ENCODE results near the gene MMP1.

Gene MMP1

DNA sequence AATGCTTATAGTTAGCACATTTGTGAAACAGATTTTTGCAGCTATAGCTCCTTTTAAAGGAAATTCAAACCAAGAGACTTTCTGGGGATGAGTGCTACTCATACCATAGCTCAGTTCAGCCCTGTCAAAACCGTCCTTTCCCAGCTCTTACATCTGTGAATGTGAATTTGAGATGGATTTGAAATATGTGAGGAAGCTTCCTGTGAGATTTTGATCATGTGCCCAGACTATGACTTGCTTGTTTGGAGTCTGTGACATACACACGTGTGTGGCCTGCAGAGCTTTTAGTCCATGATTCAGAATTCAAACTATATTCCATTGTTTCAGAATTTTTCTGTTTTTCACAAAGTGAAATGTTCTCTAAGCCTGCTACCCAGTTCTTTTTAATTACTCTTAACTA lies 4.4 kb upstream of the MMP1 start:
- Histone ChIP-seq H3K27me3 (ENCODE audit: low read depth, low read length) (no peaks in the 10 kb centered on the region), H3K27ac (ENCODE audit: low read length) (no peak overlapping the region), H3K9me3 (ENCODE audit: control insufficient read depth in 1 of 2, low read length in 2 of 2) (no peaks in the 10 kb centered on the region), H3K4me3 (ENCODE audit: low read depth in 1 of 2, low read length in 2 of 2) (no peak overlapping the region), H3K36me3 (ENCODE audit: control insufficient read depth in 1 of 2, insufficient read depth in 2 of 2, low read length in 2 of 2) (no peaks in the 10 kb centered on the region), H3K4me1 (ENCODE audit: control insufficient read depth in 1 of 2, insufficient read depth in 2 of 2, low read length in 2 of 2) (no peaks in the 10 kb centered on the region)

DNA sequence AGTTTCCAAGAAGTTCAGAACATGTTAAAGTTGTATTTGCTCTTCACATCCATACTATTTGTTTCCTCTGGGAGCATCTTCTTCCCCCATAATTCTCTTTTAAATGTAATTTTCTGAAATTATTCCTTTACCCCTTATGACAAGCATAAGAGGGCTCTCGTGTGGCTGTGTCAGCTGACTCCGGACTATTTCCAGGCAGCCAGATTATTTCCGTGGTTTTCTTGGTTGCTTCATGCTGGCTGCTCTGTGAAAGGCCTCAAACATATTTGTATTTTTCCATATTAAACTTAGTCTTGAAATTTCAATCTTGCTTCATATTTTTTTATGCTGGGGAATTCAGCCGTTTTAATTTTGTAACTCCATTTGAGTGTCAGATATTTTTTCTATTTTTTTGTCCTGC lies 2.8 kb upstream of the MMP1 start:
- H3K36me3 ChIP-seq (ENCODE audit: control insufficient read depth in 1 of 2, insufficient read depth in 2 of 2, low read length in 2 of 2), result no peaks in the 10 kb centered on the region
- H3K27me3 ChIP-seq (ENCODE audit: low read depth, low read length), result no peaks in the 10 kb centered on the region
- no peaks in the 10 kb centered on the region for H3K4me1 ChIP-seq (ENCODE audit: control insufficient read depth in 1 of 2, insufficient read depth in 2 of 2, low read length in 2 of 2)
- no peak overlapping the region for H3K27ac ChIP-seq (ENCODE audit: low read length)
- no peak overlapping the region for H3K4me3 ChIP-seq (ENCODE audit: low read depth in 1 of 2, low read length in 2 of 2)
- H3K9me3 ChIP-seq (ENCODE audit: control insufficient read depth in 1 of 2, low read length in 2 of 2), result no peaks in the 10 kb centered on the region

DNA sequence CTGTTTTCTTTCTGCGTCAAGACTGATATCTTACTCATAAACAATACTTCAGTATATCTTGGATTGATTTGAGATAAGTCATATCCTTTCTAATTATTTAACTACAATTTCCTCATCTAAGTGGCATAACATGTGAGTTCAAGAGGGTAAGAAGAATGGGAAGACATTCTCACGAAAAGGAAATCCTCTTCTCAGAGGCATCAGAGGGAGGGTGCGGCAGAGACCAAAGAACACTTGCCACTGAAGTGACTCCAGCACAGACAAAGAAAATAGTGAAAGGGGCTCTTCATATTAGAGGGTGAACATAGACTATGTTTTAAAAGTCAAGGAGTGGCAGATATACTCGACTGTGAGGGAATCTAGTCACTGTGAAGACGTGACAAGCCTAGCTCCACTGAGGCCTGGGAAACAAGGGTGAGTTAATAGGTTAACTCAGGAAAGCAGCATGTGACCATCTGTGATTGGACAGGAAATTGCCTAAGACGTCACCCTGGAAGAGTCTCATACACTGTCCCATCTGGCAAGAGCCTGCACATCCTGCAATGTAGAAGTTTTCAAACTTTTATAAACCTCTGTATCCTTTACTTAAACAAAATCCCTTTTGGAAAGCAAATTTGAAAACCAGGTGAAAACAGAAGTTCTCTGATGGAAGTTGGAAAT lies 1.9 kb upstream of the MMP1 start:
- Histone ChIP-seq H3K27me3 (ENCODE audit: low read depth, low read length) (no peaks in the 10 kb centered on the region), H3K4me1 (ENCODE audit: control insufficient read depth in 1 of 2, insufficient read depth in 2 of 2, low read length in 2 of 2) (no peaks in the 10 kb centered on the region), H3K27ac (ENCODE audit: low read length) (no peak overlapping the region), H3K4me3 (ENCODE audit: low read depth in 1 of 2, low read length in 2 of 2) (no peak overlapping the region), H3K9me3 (ENCODE audit: control insufficient read depth in 1 of 2, low read length in 2 of 2) (no peaks in the 10 kb centered on the region), H3K36me3 (ENCODE audit: control insufficient read depth in 1 of 2, insufficient read depth in 2 of 2, low read length in 2 of 2) (no peaks in the 10 kb centered on the region)

DNA sequence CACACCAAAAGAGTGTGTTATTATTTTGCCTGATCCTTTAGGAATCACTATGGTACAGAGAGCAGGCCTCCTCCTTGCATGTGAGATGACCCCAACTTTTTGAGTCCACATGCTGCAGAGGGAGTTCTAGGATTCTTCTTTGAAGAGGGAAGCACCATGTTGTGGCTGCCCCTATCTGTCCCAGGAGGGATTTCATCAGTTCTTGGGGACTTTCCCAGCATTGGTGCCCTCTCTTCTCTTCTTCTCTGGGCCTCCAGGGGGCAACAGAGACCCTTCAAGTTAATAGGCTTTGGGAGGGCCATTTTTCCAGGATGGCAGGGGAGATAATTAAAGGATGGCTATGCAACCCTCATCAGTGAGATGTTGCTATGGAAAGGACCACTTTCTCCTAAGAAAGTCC lies 3.6 kb downstream of the MMP1 start:
- Histone ChIP-seq H3K27ac (ENCODE audit: low read length) (no peak overlapping the region), H3K4me1 (ENCODE audit: control insufficient read depth in 1 of 2, insufficient read depth in 2 of 2, low read length in 2 of 2) (no peaks in the 10 kb centered on the region), H3K27me3 (ENCODE audit: low read depth, low read length) (no peaks in the 10 kb centered on the region), H3K4me3 (ENCODE audit: low read depth in 1 of 2, low read length in 2 of 2) (no peak overlapping the region), H3K36me3 (ENCODE audit: control insufficient read depth in 1 of 2, insufficient read depth in 2 of 2, low read length in 2 of 2) (no peaks in the 10 kb centered on the region), H3K9me3 (ENCODE audit: control insufficient read depth in 1 of 2, low read length in 2 of 2) (no peaks in the 10 kb centered on the region)

DNA sequence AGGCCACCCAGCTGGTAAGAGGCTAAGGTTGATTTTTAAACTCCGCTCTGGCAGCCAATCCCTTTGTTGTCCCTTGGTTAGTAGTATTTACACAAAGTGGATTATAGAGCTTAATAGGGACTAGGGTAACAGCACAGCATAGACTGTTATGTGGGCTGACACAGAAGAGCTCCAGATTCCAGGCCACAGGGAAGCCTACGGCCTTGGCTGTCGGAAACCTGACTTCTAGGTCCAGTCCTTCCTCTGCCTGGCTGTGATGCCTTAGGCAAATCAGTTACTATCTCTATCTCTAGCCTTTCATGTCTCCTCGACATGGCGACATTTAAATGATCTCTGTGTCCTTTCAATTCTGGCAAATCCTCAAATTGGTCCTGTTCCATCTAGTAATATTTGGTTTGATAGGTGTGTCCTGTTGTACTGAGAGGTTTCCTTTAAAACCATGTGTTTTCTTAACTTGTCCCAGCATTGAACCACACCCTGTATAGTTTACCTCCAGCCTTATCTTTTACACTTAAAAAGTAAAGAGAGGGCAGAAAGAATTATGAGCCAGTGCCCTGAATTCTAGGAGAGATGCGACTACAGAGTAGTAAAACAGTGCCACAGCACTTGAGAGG lies 4.2 kb downstream of the MMP1 start:
- H3K4me1 ChIP-seq (ENCODE audit: control insufficient read depth in 1 of 2, insufficient read depth in 2 of 2, low read length in 2 of 2), result no peaks in the 10 kb centered on the region
- no peak overlapping the region for H3K4me3 ChIP-seq (ENCODE audit: low read depth in 1 of 2, low read length in 2 of 2)
- no peaks in the 10 kb centered on the region for H3K9me3 ChIP-seq (ENCODE audit: control insufficient read depth in 1 of 2, low read length in 2 of 2)
- no peak overlapping the region for H3K27ac ChIP-seq (ENCODE audit: low read length)
- no peaks in the 10 kb centered on the region for H3K27me3 ChIP-seq (ENCODE audit: low read depth, low read length)
- H3K36me3 ChIP-seq (ENCODE audit: control insufficient read depth in 1 of 2, insufficient read depth in 2 of 2, low read length in 2 of 2), result no peaks in the 10 kb centered on the region

DNA sequence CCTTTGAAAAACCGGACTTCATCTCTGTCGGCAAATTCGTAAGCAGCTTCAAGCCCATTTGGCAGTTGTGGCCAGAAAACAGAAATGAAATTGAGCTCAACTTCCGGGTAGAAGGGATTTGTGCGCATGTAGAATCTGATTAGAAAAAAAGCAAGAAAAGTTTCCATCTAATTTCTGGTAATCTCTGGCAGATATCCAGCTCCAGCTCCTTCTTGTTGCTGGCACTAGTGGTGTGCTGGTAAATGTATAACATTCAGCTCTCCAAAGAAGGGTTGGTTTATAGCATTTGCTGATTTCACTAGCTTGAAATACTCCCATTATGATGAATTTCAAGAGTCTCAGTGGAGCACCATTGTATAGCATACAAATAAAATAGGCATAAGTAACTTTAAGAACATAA lies 5.4 kb downstream of the MMP1 start:
- H3K27me3 ChIP-seq (ENCODE audit: low read depth, low read length), result no peaks in the 10 kb centered on the region
- no peak overlapping the region for H3K27ac ChIP-seq (ENCODE audit: low read length)
- H3K36me3 ChIP-seq (ENCODE audit: control insufficient read depth in 1 of 2, insufficient read depth in 2 of 2, low read length in 2 of 2), result no peaks in the 10 kb centered on the region
- H3K4me1 ChIP-seq (ENCODE audit: control insufficient read depth in 1 of 2, insufficient read depth in 2 of 2, low read length in 2 of 2), result no peaks in the 10 kb centered on the region
- H3K4me3 ChIP-seq (ENCODE audit: low read depth in 1 of 2, low read length in 2 of 2), result no peak overlapping the region
- no peaks in the 10 kb centered on the region for H3K9me3 ChIP-seq (ENCODE audit: control insufficient read depth in 1 of 2, low read length in 2 of 2)

DNA sequence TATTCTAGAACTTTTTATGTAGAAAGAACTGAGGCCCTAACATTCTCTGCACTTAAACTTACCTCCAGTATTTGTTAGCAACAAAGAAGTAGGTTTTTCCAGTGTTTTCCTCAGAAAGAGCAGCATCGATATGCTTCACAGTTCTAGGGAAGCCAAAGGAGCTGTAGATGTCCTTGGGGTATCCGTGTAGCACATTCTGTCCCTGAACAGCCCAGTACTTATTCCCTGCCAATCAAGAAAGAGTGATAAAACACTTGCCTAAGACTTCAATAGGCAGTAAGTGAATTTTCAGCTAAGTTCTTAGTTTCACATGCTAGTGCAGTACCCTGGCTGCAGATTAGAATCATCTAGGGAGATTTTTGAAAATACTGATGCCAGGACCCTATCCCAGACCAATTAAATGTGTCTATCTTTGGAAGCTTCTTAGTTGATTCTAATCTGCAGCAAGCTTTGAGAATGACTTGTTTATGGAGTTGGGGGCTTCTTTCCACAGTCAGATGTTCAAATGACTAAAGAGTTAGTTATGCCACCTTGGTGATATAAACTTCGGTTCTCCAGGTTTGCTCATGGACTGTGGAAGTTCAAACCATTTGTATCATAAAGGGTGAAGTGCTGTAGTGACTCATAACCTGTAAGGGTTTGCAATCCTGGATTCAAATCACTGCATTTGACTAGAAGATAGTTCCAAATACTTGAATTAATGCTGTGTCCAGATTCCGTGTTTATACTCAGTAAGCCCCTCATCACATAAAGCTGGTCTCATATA lies 6.5 kb downstream of the MMP1 start:
- Histone ChIP-seq H3K9me3 (ENCODE audit: control insufficient read depth in 1 of 2, low read length in 2 of 2) (no peaks in the 10 kb centered on the region), H3K36me3 (ENCODE audit: control insufficient read depth in 1 of 2, insufficient read depth in 2 of 2, low read length in 2 of 2) (no peaks in the 10 kb centered on the region), H3K4me1 (ENCODE audit: control insufficient read depth in 1 of 2, insufficient read depth in 2 of 2, low read length in 2 of 2) (no peaks in the 10 kb centered on the region), H3K27me3 (ENCODE audit: low read depth, low read length) (no peaks in the 10 kb centered on the region), H3K27ac (ENCODE audit: low read length) (no peak overlapping the region), H3K4me3 (ENCODE audit: low read depth in 1 of 2, low read length in 2 of 2) (no peak overlapping the region)

DNA sequence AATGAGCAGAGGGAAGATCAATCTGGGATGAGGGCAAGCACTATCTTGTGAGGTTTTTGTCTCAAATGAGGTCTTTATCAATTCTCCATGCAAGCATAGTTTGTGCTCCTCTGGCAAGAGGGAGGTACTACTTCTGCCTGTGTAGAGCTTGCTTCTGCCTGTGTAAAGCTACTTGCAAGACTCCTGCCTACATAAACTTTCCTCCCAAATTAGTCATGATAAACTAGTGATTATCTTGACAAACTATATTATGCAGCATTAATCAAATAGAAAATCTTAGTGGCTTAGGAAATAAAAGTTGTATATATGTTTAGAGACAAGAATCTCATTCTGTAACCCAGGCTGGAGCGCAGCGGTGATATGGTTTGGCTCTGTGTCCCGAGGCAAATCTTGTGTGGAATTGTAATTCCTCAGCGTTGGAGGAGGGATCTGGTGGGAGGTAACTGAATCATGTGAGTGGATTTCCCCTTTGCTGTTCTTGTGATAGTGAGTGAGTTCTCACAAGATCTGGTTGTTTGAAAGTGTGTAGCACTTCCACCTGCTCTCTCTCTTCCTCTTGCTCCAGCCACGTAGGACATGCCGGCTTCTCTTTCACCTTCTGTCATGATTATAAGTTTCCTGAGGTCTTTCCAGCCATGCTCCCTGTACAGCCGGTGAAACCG lies 9.5 kb downstream of the MMP1 start:
- H3K9me3 ChIP-seq (ENCODE audit: control insufficient read depth in 1 of 2, low read length in 2 of 2), result no peaks in the 10 kb centered on the region
- no peak overlapping the region for H3K4me3 ChIP-seq (ENCODE audit: low read depth in 1 of 2, low read length in 2 of 2)
- no peaks in the 10 kb centered on the region for H3K27me3 ChIP-seq (ENCODE audit: low read depth, low read length)
- no peaks in the 10 kb centered on the region for H3K36me3 ChIP-seq (ENCODE audit: control insufficient read depth in 1 of 2, insufficient read depth in 2 of 2, low read length in 2 of 2)
- no peak overlapping the region for H3K27ac ChIP-seq (ENCODE audit: low read length)
- H3K4me1 ChIP-seq (ENCODE audit: control insufficient read depth in 1 of 2, insufficient read depth in 2 of 2, low read length in 2 of 2), result no peaks in the 10 kb centered on the region

DNA sequence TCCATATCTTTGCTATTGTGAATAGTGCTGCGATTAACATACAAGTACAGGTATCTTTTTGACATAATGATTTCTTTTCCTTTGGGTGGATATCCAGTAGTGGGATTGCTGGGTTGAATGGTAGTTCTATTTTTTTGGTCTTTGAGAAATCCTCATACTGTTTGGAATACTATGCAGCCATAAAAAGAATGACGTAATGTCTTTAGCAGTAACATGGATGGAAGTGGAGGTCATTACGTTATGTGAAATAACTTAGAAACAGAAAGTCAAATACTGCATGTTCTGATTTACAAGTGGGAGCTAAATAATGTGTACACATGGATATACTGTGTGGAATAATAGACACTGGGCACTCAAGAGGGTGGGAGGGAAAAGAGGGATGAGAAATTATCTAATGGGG lies 13.6 kb downstream of the MMP1 start:
- no peak overlapping the region for H3K27ac ChIP-seq (ENCODE audit: low read length)
- no peaks in the 10 kb centered on the region for H3K36me3 ChIP-seq (ENCODE audit: control insufficient read depth in 1 of 2, insufficient read depth in 2 of 2, low read length in 2 of 2)
- H3K4me1 ChIP-seq (ENCODE audit: control insufficient read depth in 1 of 2, insufficient read depth in 2 of 2, low read length in 2 of 2), result peaks cover 0 to 5% of the 10 kb centered on the region in 2 donors
- no peaks in the 10 kb centered on the region for H3K9me3 ChIP-seq (ENCODE audit: control insufficient read depth in 1 of 2, low read length in 2 of 2)
- H3K4me3 ChIP-seq (ENCODE audit: low read depth in 1 of 2, low read length in 2 of 2), result no peak overlapping the region
- no peaks in the 10 kb centered on the region for H3K27me3 ChIP-seq (ENCODE audit: low read depth, low read length)

DNA sequence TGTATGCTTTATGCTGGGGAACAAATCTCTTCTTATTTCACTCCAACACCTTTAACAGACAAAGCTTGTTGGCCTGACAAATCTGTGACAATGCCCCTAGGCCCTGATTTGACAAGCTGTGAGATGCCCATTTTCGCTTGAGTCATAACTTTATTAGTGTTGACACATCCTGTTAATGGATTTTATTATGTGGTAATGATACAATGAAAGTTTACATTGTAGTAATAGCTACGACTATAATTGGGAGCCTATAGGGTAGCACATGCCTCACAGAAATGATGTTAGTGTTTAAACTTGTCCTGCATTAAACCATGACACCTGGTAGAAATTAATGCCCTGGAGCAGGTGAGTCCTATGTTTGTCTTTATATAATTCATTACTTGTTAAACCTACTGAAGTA lies 14.2 kb downstream of the MMP1 start:
- Histone ChIP-seq H3K9me3 (ENCODE audit: control insufficient read depth in 1 of 2, low read length in 2 of 2) (no peaks in the 10 kb centered on the region), H3K27me3 (ENCODE audit: low read depth, low read length) (no peaks in the 10 kb centered on the region), H3K36me3 (ENCODE audit: control insufficient read depth in 1 of 2, insufficient read depth in 2 of 2, low read length in 2 of 2) (no peaks in the 10 kb centered on the region), H3K4me1 (ENCODE audit: control insufficient read depth in 1 of 2, insufficient read depth in 2 of 2, low read length in 2 of 2) (peaks cover 0 to 5% of the 10 kb centered on the region in 2 donors), H3K27ac (ENCODE audit: low read length) (no peak overlapping the region), H3K4me3 (ENCODE audit: low read depth in 1 of 2, low read length in 2 of 2) (no peak overlapping the region)

DNA sequence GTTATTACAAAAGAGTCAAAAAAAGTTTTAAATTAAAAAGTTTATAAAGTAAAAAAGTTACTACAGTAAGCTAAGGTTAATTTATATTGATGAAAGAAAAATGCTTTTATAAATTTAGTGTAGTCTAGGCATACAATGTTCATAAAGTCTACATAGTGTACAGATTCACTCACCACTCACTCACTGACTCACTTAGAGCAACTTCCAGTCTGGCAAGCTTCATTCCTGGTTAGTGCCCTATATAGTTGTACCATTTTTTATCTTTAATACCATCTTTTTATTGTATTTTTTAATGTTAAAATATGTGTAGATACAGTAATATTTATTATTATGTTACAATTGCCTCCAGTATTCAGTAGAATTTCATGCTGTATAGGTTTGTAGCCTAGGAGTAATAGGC lies 14.9 kb downstream of the MMP1 start:
- Histone ChIP-seq H3K9me3 (ENCODE audit: control insufficient read depth in 1 of 2, low read length in 2 of 2) (no peaks in the 10 kb centered on the region), H3K4me3 (ENCODE audit: low read depth in 1 of 2, low read length in 2 of 2) (no peak overlapping the region), H3K27ac (ENCODE audit: low read length) (no peak overlapping the region), H3K4me1 (ENCODE audit: control insufficient read depth in 1 of 2, insufficient read depth in 2 of 2, low read length in 2 of 2) (peaks cover 0 to 5% of the 10 kb centered on the region in 2 donors), H3K27me3 (ENCODE audit: low read depth, low read length) (no peaks in the 10 kb centered on the region), H3K36me3 (ENCODE audit: control insufficient read depth in 1 of 2, insufficient read depth in 2 of 2, low read length in 2 of 2) (no peaks in the 10 kb centered on the region)

All from muscle layer of duodenum (tissue), 2 donors.